NT2/D1 (cell line): Measurements from ENCODE around the gene EOMES.
A peak's percentile ranks its signal among the peaks of the same experiment; 100 is the strongest.

Experiments
- DNase-seq: peaks from one replicate; pipeline ENCODE4 v3.0.0-alpha.2; 2011; ENCODE audit warnings: low read depth, low spot score
- H3K27me3 ChIP-seq: 2 replicates; pipeline ENCODE4 v1.6.0; 2011; ENCODE audit warnings: mild to moderate bottlenecking; ENCODE audit not compliant: insufficient read length, insufficient read depth
- H3K36me3 ChIP-seq: 2 replicates; pipeline ENCODE4 v1.6.1; 2011; ENCODE audit warnings: mild to moderate bottlenecking, low read length, mixed read lengths; ENCODE audit not compliant: insufficient read depth, insufficient read length
- H3K4me1 ChIP-seq: 2 replicates; pipeline ENCODE4 v1.5.1; 2011; ENCODE audit not compliant: insufficient read depth, insufficient read length
- H3K4me3 ChIP-seq: 2 replicates; pipeline ENCODE4 v1.5.1; 2011; ENCODE audit warnings: low read depth; ENCODE audit not compliant: insufficient read length
- H3K9ac ChIP-seq: 2 replicates; pipeline ENCODE4 v1.6.0; 2011; ENCODE audit warnings: low read depth; ENCODE audit not compliant: insufficient read length
- H3K9me3 ChIP-seq: 2 replicates; pipeline ENCODE4 v1.5.1; 2011; ENCODE audit warnings: mild to moderate bottlenecking, low read length; ENCODE audit not compliant: insufficient read depth
- SUZ12 ChIP-seq: IDR thresholded peaks from 2 replicates; pipeline ENCODE4 v1.6.1; 2011; ENCODE audit not compliant: insufficient read length, insufficient read depth; ENCODE audit errors: extremely low read depth
- YY1 ChIP-seq: IDR thresholded peaks from 2 replicates; pipeline ENCODE4 v1.6.1; 2011; ENCODE audit not compliant: insufficient read length, insufficient read depth
- ZNF274 ChIP-seq: IDR thresholded peaks from 2 replicates; pipeline ENCODE4 v1.6.1; 2011; ENCODE audit warnings: mild to moderate bottlenecking, low read depth, low read length

The EOMES gene

GRCh38 chr3:27717200-27717852, 4.8 kb downstream of the EOMES start:
- Histone ChIP-seq H3K4me3 (no peak overlapping the region), H3K27me3 (peaks cover 96% of the 10 kb centered on the region), H3K9ac (no peak overlapping the region), H3K36me3 (no peaks in the 10 kb centered on the region), H3K4me1 (peaks cover 11% of the 10 kb centered on the region), H3K9me3 (no peaks in the 10 kb centered on the region)
- TF ChIP-seq ZNF274 (no peak), YY1 (no peak), SUZ12 (no peak)
- DNase-seq = no peak

GRCh38 chr3:27716309-27716708, 5.8 kb downstream of the EOMES start:
- Histone ChIP-seq H3K9ac (no peak overlapping the region), H3K27me3 (peaks cover 98% of the 10 kb centered on the region), H3K4me1 (peaks cover 13% of the 10 kb centered on the region), H3K9me3 (no peaks in the 10 kb centered on the region), H3K36me3 (no peaks in the 10 kb centered on the region), H3K4me3 (no peak overlapping the region)
- TF ChIP-seq ZNF274 = no peak
- TF ChIP-seq YY1 = no peak
- no peak for TF ChIP-seq SUZ12
- DNase-seq = no peak

- Histone ChIP-seq H3K9me3 (no peaks in the 10 kb centered on the region), H3K27me3 (peaks cover 94% of the 10 kb centered on the region)
Measured at GRCh38 chr3:27715863-27716262, 6.3 kb downstream of the EOMES start.

GRCh38 chr3:27715454-27715806, 6.7 kb downstream of the EOMES start:
- H3K9ac ChIP-seq = peak overlapping the region; percentile 43
- TF ChIP-seq SUZ12 = no peak
- no peak for TF ChIP-seq ZNF274
- TF ChIP-seq YY1 = no peak
- peaks cover 90% of the 10 kb centered on the region for H3K27me3 ChIP-seq
- H3K4me3 ChIP-seq = no peak overlapping the region
- H3K9me3 ChIP-seq = no peaks in the 10 kb centered on the region
- no peak for DNase-seq
- H3K36me3 ChIP-seq = no peaks in the 10 kb centered on the region
- H3K4me1 ChIP-seq = peaks cover 10% of the 10 kb centered on the region

More at GRCh38 chr3:27715863-27716262, 6.3 kb downstream of the EOMES start:
- DNase-seq = no peak
- peaks cover 13% of the 10 kb centered on the region for H3K4me1 ChIP-seq
- no peaks in the 10 kb centered on the region for H3K36me3 ChIP-seq
- TF ChIP-seq SUZ12 = no peak
- TF ChIP-seq YY1 = no peak
- no peak for TF ChIP-seq ZNF274
- H3K9ac ChIP-seq = no peak overlapping the region
- H3K4me3 ChIP-seq = no peak overlapping the region

GRCh38 chr3:27714692-27715453, 7.2 kb downstream of the EOMES start:
- Histone ChIP-seq H3K27me3 (peaks cover 87% of the 10 kb centered on the region), H3K4me3 (peak overlapping the region; percentile 22)

GRCh38 chr3:27714146-27714526, 8.0 kb downstream of the EOMES start:
- DNase-seq = no peak
- no peak for TF ChIP-seq SUZ12
- no peak for TF ChIP-seq YY1
- no peak for TF ChIP-seq ZNF274
- Histone ChIP-seq H3K36me3 (no peaks in the 10 kb centered on the region), H3K4me1 (peaks cover 10% of the 10 kb centered on the region), H3K4me3 (no peak overlapping the region), H3K9ac (no peak overlapping the region), H3K9me3 (no peaks in the 10 kb centered on the region), H3K27me3 (peaks cover 84% of the 10 kb centered on the region)

More at GRCh38 chr3:27714692-27715453, 7.2 kb downstream of the EOMES start:
- Histone ChIP-seq H3K9ac (peak overlapping the region; percentile 43), H3K4me1 (peaks cover 10% of the 10 kb centered on the region), H3K9me3 (no peaks in the 10 kb centered on the region), H3K36me3 (no peaks in the 10 kb centered on the region)
- peak; percentile 48 for TF ChIP-seq SUZ12
- no peak for TF ChIP-seq ZNF274
- no peak for DNase-seq

- Histone ChIP-seq H3K9ac (no peak overlapping the region), H3K36me3 (no peaks in the 10 kb centered on the region), H3K9me3 (no peaks in the 10 kb centered on the region), H3K27me3 (peaks cover 79% of the 10 kb centered on the region), H3K4me1 (peaks cover 10% of the 10 kb centered on the region), H3K4me3 (peak overlapping the region; percentile 40)
- no peak for TF ChIP-seq ZNF274
- peak; percentile 22 for TF ChIP-seq SUZ12
- TF ChIP-seq YY1 = no peak
- DNase-seq = no peak
Measured at GRCh38 chr3:27713435-27714145, 8.5 kb downstream of the EOMES start.
